ENCODE data around the gene DZANK1. TPM values are rescaled to one million over a fixed set of nuclear protein-coding genes. Genes with fewer than 3 reads are reported as not detected.
A peak's percentile ranks its signal among the peaks of the same experiment; 100 is the strongest.

Gene DZANK1
- total RNA-seq, 4 donors from 2014 or later = 1.4 to 2.5 (median 2.1) TPM

DNA sequence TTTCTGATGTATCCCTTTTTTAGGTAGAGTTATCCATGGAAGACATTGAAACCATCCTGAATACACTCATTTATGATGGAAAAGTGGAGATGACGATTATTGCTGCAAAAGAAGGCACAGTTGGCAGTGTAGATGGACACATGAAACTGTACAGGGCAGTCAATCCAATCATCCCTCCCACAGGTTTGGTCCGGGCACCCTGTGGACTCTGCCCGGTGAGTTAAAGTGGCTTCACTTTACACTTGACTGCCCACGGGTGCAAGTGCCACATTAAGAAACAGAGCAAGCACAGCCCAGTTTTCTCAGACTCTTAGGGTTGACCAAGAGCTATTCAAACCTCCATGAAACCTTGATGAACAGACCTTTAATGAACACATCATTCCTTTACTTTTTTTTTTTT is 14.8 kb upstream of the DZANK1 start:
- no peak for DNase-seq (ENCODE audit: low spot score)
- TF ChIP-seq, protein P1, sequence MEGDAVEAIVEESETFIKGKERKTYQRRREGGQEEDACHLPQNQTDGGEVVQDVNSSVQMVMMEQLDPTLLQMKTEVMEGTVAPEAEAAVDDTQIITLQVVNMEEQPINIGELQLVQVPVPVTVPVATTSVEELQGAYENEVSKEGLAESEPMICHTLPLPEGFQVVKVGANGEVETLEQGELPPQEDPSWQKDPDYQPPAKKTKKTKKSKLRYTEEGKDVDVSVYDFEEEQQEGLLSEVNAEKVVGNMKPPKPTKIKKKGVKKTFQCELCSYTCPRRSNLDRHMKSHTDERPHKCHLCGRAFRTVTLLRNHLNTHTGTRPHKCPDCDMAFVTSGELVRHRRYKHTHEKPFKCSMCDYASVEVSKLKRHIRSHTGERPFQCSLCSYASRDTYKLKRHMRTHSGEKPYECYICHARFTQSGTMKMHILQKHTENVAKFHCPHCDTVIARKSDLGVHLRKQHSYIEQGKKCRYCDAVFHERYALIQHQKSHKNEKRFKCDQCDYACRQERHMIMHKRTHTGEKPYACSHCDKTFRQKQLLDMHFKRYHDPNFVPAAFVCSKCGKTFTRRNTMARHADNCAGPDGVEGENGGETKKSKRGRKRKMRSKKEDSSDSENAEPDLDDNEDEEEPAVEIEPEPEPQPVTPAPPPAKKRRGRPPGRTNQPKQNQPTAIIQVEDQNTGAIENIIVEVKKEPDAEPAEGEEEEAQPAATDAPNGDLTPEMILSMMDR (IDR thresholded peaks at IDR 0.05) = no peak
- no peak for ATAC-seq (ENCODE audit: low FRiP score)

DNA sequence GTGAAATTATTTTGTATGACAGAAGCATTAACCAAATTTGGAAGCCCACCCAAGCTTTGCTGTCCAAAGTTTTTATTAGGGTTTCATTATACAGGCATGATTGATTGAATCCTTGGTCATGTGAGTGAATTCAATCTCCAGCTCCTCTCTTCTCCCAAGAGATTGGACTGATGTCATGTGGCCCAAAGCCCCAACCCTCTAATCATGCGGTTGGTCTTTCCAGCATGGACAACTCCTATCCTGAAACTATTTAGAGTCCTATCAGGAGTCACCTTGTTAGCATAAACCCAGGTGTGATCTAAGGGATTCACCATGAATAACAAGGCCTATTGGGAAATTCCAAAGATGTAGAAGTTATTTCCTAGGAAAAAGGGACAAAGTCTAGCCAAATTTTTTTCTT is 11.0 kb upstream of the DZANK1 start:
- DNase-seq (ENCODE audit: low spot score) (no peak), ATAC-seq (ENCODE audit: low FRiP score) (no peak)
- TF ChIP-seq, protein P1 (IDR thresholded peaks at IDR 0.05) = no peak

DNA sequence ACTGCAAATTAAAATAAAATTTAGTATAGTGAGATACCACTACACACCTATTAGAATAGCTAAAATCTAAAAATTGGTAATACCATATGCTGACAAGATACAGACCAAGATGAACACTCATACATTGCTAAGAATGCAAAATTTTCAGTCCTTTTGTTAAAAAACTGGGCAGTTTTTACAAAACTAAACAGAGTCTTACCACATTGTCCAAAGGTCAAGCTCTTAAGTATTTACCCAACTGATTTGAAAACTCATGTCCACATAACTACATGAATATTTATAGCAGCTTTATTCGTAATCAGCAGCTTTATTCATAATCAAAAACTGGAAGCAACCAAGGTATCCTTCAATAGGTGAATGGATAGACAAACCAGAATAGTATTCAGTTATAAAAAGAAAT is 10.4 kb upstream of the DZANK1 start:
- TF ChIP-seq, protein P1 (IDR thresholded peaks at IDR 0.05) = no peak
- no peak for ATAC-seq (ENCODE audit: low FRiP score)
- DNase-seq (ENCODE audit: low spot score) = no peak

DNA sequence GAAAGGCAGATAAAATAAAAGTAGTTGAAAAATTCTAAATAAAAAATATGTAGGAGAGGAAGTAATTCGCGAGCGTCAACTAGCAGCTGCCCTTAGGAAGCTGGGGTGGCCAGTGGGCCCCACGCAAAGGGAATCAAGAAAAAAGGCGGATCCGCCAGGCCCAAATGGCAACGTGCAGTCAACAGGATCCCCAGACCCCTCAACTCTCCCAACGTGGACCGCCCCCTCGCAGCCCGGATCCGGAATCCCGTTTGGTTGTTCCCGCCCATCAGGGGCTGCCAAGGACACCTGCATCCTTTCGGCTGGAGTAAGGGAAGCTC is 296 bp downstream of the DZANK1 start:
- DNase-seq (ENCODE audit: low spot score) (peak; percentile 25), ATAC-seq (ENCODE audit: low FRiP score) (peak; percentile 55)
- TF ChIP-seq, protein P1 (IDR thresholded peaks at IDR 0.05) = no peak

DNA sequence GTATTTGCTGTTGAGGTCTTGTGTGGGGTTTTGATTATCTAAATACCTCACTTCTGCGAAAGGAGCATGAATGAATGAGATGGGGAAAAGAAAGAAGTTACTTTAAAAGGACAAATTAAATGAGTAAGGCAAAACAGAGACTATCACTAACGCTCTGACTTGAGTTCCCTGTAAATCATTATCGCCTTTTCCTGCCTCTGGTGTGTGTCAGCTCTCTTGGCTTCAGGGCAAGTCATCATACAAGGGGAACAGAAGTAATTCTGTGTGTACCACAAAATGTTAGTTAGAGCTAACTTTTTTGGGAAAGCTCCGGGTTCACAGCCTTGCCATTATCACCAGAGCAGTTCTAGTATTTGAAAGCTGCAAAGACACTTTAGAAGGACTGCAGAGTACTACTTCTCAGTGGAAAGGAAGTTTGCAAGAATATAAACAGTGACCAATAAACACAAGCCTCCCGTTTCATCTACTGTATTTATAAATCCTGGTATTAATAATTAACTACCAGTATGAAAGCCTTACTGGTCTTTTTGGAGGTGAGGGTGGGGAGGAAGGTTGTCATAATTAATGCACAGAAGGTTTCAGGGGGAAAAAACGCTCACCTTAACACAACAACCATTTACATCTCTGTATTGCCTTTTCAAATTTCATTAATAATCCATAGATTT is 1.2 kb downstream of the DZANK1 start:
- TF ChIP-seq, protein P1 (IDR thresholded peaks at IDR 0.05) = no peak
- ATAC-seq (ENCODE audit: low FRiP score) (no peak), DNase-seq (ENCODE audit: low spot score) (no peak)

DNA sequence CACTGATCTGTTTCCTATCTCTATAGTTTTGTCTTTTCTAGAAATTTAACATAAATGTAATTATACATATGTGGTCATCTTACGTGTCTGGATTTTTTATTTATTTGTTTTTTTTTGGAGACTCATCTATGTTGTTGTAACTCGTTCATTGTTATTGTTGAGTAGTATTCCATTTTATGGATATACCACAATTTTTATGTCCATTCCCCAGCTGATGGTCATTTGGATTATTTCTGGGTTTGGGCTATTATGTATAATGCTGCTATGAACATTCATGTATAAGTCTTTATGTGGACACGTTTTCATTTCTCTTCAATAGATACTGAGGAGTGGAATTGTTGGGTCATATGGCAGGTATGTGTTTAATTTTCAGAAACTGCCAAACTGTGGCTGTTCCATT is 10.2 kb downstream of the DZANK1 start:
- TF ChIP-seq, protein P1 (IDR thresholded peaks at IDR 0.05) = no peak
- DNase-seq (ENCODE audit: low spot score) (no peak), ATAC-seq (ENCODE audit: low FRiP score) (no peak)

DNA sequence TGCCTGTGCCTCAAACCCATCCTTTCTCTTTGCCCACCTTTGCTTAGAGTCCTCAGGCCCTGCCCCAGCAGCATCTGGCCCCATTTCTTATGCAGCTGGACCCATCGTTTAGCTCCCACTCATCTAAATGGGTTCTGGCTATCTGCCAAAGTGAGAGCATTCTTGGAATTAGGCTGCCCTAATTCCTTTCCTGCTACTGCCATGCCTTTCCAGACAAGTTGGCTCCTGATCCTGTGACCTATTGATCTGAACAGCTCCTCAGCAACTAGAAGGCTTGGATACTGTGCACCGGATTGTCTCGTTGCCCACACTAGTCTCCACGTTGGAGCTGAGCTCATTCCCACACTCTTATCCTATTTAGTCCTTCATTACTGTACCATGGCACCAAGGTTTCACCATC is 22.9 kb downstream of the DZANK1 start:
- ATAC-seq (ENCODE audit: low FRiP score) (no peak), DNase-seq (ENCODE audit: low spot score) (no peak)
- TF ChIP-seq, protein P1 (IDR thresholded peaks at IDR 0.05) = no peak

Data from omental fat pad (tissue), 4 donors.